HG03342 (cell line): ENCODE results near the gene USP20.

Experiments used
- ATAC-seq: cut with Tn5 transposase; IDR thresholded peaks from one replicate; pipeline ENCODE4 v1.9.1; 2021; ENCODE audit warnings: mild to moderate bottlenecking, moderate library complexity; ENCODE audit not compliant: unreplicated experiment

Gene USP20

DNA sequence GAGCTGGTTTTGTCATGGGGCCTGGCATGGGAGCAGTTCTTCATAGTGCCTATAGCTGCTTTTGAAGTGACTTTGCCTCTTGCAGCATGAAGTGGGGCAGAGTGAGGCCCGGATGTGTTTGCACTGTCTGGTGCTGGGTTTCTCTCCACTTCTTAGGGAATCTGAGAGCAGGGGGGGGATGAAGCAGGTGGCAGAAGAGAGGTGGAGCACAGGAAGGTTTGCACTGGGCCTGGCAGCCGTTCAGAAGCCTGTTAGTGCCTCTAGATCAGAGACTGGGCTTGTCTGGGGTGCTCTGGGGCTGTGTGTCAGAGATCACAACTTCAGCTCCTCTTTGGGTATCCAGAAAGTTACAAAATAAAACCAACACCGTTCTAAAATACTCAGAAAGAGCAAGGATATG, 18.4 kb downstream of the USP20 start:
- no peak for ATAC-seq

DNA sequence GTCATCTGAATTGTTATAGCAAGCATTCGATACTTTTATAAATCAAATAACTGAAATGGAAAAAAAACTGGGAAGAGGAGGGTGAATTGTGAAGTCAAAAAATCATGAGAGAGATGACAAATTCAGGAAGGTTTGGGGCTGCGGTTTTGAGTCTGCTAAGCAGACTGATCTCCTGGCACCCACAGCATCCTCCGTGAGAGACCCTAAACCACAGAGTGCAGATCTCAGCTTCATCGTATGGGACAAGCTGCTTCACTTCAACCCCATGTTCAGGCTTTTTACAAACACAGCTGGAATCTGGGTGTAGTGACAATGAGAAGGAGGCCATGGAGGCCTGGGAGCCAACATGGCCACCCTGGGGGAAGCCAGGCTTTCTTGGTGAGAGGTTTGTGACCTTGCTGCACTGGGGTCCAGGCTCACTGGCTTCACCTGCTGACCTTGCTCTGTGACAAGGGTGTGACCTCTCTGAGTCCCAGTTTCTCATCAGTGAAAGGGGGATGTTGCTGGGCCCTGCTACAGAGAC, 19.4 kb downstream of the USP20 start:
- no peak for ATAC-seq

DNA sequence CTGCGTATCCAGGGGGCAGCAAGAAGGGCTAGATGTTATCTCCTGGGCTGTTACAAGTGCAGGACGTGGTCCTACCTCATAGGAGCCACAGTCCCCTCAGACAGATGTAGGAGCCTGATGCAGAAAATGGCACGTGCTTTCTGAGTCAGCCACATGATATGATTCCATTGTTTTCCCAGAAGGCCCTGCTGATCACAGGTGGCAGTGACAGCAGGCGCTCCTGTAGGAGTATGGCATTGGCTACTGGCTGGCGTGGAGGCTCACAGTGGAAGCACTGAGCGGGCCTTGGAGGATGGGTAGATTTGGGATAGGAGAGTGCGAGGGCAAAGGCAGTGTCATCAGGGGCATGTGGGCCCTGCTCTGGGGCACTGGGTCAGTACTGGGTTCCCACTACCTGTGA, 21.9 kb downstream of the USP20 start:
- no peak for ATAC-seq

DNA sequence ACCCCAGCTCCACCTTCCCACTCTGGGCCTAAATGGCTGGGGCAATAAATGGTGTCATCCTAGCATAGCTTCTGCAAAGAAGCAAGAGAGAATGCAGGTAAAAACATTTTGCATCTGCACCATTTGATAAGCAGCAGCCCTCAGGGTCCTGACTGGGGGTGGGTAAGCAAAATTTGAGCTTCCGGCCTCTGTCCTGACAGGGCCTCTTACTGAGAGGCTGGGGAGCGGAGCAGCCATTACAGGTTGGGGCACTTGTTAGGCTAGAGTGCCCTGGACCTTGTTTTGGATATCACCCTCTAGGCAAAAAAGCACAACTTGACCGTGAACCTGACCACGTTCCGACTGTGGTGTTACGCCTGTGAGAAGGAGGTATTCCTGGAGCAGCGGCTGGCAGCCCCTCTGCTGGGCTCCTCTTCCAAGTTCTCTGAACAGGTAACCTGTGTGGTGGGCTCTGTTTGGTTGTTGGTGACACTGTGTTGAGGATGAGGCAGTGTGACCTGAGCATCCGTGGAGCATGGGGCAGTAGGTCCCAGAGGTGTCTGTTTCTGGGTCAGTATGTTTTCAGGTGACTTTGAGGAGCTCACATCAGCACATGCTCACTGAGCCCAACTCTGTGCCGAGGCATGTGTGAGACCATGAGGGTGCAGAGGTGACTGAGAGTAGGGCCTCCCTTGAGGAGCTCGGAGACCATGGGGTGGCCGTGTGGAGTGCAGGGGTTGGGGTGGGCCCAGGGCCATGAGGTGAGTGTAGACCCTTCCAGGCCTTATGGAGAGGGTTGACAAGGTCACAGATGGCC, 23.1 kb downstream of the USP20 start:
- no peak for ATAC-seq

DNA sequence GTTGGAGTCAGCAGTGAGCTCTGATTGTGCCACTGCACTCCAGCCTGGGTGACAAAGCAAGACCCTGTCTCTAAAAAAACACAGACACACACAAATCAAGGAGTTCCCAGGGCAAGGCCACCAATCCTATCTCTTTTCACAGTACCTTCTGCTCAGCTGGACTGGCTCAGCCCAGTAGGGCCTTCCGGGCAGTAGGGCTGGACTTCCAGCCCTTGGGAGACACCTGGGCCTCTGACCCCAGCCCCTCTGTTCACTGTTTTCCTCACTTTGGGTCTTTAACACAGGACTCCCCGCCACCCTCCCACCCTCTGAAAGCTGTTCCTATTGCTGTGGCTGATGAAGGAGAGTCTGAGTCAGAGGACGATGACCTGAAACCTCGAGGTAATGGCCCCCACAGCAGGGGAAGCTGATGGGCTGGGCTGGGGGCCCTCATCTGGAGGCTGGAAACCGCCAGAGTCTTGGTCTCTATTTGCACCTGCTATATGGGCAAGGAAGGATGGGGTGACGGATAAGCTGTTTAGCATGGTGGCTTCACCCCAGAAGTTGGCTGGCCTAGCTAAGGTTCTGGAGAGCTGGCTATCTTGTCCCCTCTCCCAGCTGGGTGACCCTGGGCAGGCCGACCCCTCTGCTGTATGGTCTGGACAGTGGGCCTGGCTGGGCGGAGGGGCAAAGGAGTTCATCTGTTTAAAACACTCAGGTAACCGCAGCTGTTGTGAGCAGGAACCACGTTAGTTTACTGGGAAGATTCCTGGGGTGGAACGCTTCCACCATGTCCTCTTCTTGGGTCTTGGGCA, 25.6 kb downstream of the USP20 start:
- ATAC-seq: no peak

DNA sequence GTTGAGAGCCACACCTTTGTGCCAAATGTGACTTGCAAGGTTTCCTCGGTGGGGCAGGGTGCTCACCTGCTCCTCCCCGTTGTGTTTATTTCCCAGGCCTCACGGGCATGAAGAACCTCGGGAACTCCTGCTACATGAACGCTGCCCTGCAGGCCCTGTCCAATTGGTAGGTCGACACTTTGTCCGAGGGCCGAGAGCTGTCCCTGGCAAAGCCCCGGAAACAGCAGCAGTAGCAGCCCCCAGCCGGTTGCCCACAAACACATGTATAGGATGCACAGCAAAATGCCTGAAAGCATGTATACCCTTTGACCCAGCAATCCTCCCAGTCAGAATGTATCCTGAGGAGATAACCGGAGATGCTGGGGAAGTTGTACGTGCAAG, 26.2 kb downstream of the USP20 start:
- ATAC-seq: no peak

DNA sequence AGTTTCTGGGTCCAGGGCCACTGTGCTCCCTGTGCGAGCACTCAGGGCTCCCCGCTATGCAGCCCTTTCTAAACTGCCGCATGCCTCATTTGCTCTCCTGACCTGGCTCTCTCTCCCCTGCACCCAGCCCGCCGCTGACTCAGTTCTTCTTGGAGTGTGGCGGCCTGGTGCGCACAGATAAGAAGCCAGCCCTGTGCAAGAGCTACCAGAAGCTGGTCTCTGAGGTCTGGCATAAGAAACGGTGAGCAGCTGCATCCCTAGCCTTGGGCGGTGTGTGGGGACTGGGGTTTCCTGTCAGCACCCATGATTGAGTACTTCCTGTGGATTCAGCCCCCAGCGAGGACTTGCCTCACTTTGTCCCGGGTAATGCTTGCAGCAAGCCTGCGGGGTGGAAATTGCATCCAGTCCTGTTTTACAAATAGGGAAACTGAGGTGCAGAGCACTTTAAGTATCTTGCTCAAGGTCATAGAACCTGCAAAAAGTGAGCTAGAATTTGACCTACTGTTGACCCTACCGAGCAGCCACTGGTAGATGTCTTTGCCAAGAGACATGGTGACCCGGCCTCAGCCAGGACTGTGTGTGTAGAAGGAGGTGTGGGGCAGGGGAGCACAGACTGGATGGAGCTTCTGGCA, 27.9 kb downstream of the USP20 start:
- ATAC-seq: no peak

DNA sequence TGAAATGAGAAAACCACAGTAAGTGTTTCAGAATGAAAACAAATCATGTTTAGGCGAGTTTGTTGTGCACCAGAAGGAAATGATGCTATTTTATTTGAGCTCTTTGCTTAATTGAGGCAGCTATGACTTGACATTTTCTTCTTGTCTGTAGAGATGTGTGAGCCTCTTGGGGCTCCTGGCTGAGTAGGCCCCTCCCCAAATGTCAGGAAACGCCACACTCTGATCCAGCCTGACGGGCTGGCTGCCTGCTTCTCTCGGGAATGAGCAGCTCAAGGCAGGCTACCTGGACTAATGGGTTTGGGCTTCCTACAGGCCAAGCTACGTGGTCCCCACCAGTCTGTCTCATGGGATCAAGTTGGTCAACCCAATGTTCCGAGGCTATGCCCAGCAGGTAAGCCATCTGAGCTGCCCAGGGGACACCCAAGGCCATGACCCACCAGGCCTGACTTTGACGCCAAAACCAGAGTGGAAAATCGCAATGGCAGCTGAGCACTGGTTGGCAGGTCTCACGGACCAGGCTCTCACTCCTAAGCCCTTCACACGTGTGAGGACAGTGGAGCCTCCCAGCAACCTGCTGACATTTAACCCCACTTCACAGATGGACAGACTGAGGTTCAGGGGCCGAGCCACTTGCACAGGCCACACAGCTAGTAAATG, 29.9 kb downstream of the USP20 start:
- no peak for ATAC-seq

DNA sequence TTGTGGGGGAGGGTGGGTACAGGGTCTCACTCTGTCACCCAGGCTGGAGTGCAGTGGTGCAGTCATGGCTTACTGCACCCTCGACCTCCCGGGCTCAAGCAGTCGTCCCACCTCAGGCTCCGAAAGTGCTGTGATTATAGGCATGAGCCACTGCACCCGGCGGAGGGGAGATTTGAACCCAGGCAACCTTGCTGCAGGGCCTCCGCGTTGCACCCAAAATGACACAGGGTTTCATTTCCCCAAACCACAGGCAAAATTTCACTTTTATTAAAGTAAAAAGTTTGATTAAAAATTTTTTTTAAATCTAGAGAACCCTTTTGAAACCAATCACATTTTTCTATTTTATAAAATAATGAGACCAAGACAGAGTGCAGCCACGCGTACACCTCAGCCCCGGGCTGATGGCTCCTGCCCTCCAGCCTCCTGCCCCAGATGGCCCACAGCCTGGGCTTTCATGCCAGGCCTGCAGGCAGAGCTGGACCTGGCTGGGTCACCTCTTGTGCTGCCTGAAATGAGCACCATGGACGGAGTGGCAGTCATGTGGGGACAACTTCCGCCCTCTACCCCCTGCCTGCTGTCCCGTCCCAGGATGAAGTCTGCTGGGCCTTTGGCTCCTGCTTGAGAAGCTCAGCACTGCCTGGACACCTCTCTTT, 30.5 kb downstream of the USP20 start:
- ATAC-seq: no peak

DNA sequence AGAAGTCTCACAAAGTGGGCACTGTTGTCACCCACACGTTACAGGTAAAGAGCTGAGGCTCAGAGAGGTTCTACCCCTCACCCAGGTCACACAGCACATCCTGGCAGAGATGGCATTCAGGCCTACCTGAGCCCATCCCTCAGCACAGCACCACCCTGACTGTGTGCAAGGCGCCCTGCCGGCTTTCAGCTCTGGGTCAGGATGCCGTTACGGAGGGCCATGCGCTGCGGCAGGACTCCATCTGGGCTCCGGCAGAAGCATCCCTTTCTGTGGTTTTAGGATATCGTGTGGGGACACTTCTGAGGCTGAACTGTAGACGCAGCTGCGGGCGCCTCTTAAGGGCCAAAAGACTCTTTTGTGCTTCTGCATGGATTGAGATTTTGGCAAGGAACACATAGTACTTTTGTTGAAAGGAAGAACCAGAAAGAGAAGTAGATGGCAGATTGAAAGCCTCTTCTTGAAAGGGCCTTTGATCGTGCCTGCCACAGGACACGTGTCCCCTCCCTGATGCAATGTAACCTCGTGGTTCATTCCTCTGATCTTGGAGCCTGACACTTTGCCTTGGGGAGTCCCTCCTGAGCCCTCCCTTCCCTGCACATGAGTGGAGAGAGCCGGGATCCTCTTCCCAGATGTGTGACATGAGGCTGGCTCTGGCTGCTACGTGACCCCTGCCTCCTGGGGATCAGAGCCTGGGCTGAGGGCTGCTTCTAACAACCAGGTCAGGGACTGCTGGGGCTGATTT, 31.3 kb downstream of the USP20 start:
- no peak for ATAC-seq

DNA sequence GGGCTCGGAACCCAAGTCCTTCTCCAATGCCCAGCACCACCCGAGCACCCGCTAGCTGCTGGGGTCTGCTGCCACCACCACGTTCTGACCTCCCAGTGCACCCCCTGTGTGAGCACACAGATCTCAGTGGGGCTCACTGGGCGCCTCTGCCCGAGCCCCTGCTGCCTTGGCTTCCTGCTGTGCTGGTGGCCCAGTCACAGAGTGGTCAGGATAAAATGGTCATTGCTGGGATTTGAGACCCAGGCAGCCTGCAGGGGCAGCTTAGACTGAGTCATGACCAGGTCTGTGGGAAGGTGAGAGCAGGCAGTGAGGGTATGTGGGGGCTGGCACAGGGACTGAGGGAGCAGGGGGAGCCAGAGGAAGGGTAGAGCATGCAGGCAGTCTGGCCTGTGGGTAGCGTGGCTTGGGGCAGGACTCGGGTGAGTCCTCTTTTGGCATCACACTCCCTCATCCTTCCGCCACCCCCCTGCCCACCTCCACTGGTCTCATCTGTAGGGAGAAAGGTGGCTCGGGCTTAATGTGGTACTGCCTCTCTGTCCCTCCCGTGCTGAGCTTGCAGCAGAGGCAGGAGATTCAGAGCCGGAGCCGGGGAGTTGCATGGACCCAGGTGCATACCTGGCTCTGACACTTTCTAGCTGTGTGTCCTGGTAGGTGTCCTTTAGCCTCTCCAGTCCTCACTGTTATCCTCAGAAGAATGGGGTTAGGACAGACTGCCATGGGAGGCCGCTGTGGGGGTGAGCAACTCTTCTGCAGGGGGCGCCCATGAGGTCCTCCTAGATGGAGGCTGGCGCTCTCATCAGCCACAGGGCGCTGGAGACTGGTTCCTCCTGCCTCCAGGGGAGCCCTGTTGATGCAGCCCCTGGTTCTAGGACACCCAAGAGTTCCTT, 32.1 kb downstream of the USP20 start:
- ATAC-seq: no peak

DNA sequence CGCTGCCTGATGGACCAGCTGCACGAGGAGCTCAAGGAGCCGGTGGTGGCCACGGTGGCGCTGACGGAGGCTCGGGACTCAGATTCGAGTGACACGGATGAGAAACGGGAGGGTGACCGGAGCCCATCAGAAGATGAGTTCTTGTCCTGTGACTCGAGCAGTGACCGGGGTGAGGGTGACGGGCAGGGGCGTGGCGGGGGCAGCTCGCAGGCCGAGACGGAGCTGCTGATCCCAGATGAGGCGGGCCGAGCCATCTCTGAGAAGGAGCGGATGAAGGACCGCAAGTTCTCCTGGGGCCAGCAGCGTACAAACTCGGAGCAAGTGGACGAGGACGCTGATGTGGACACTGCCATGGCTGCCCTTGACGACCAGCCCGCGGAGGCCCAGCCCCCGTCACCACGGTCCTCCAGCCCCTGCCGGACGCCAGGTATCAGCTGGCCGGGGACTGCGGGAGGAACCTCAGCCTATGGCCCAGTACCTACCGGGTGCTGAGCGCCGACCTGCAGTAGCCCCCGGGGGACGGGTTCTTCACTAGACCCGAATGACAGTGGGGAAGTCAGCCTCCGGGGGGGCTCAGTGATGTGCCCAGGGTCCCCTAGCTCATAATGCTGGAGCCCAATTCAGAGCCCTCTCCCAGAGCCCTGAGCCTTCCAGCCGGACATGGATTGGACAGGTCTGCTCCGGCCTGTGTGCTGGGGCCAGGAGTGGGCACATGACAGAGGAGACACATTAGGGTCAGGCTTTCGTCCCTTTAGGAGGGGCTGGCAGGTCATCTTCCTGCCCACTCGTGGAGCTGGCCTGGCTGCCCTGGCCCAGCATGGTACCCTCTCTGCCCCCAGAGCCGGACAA, 33.0 kb downstream of the USP20 start:
- ATAC-seq: no peak

DNA sequence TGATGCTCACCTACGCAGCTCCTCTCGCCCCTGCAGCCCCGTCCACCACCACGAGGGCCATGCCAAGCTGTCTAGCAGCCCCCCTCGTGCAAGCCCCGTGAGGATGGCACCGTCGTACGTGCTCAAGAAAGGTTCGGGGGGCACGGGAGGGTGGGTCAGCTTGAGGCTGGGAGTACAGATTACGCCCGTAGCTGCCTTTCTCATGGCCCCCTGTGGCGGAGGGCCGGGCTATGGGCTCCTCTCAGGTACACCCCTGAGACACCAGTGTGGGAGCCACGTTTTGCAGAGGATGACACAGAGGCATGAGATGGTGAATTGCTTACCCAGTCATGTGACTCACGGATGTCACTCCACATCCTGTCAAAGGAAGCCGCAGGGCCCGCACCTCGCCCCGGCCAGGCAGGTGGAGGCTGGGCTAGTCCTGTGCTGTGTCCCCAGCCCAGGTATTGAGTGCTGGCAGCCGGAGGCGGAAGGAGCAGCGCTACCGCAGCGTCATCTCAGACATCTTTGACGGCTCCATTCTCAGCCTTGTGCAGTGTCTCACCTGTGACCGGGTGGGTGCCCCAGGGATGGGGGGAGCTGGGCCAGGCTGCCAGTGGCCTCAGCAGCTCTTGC, 33.7 kb downstream of the USP20 start:
- ATAC-seq: no peak

DNA sequence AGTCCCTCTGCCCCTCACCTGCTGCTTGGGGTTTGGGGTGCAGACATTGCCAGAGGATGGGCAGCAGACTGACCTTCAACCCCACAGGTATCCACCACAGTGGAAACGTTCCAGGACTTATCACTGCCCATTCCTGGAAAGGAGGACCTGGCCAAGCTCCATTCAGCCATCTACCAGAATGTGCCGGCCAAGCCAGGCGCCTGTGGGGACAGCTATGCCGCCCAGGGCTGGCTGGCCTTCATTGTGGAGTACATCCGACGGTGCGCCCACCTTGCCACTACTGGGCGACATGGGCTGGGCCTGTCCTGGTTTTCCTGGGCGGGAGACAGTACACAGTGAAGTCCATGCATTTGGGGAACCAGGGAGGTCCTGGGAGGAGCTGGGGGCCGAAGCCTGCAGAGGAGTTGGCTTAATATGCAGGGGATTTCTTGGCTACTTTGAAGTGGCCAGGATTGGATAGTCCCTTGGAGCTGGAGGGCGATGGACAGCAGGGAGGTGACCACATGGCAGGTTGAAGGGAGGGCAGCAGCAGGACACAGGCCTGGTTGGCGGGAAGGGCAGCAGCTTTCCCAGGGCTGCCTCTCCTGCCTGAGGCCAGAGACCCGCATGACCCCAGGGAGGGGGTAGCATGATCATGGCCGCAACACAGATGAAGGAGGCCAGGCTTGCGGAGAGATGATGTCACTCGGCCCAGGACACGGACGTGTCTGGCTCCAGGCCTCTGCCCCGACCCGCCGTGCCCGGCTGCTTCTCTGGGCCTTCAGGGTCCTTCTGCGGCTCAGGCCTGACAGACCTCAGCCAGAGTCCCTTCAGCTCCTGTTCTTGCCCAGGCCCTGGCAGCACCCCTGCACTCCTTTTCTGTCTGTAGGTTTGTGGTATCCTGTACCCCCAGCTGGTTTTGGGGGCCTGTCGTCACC, 34.6 kb downstream of the USP20 start:
- ATAC-seq: no peak

DNA sequence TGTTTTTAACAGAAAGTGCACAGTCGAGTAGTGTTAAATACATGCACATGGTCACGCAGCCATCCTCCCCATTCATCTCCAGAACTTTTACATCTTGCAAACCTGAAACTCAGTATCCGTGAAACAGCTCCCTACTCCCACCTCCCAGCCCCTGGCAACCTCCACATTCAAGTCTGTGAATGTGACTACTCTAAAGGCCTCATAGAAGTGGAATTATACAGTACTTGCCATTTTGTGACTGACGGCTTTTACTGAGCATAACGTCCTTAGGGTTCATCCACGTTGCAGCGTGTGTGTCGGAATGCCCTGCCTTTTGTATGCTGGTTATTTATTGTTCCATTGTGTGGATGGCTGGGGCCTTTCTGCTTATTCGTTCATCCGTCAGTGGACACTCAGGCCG, 35.8 kb downstream of the USP20 start:
- no peak for ATAC-seq

DNA sequence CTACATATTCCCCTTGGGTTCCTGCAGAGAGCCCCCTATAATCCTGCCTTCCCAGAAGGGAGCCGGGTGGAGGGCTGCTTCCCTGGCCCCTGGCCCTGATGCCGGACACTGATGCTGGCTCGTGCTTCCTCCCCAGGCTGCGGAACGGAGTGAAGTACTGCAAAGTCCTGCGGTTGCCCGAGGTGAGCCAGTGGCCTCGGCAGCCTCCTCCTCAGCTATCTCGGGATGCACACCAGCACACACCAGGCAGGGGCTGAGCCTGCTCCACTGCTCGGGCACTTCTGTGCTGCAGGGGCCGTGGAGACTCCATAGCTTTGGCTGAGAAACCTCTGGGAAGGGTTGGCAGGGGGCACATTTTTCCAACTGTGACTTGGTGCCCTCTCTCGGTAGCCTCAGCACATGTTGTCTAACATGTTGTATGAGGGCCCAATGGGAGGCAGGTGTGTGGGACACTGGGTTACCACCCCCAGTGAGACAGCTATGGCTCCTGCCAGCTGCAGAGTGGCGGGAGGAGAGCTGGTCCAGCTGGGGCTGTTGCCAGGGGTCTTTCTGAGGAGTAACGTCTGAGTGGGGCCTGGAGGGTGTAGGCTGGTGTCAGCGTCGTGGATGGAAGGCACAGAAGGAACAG, 38.4 kb downstream of the USP20 start:
- no peak for ATAC-seq
